Retina (tissue), 1 donor: Measurements from ENCODE around the gene KRT85.

Experiments used
- DNase-seq: peaks from one replicate; pipeline ENCODE4 v3.0.0-alpha.2; 2016

Gene KRT85

GRCh38 chr12:52364901-52365489 lies 2.3 kb downstream of the KRT85 start:
- DNase-seq: no peak

GRCh38 chr12:52364061-52364460 lies 3.2 kb downstream of the KRT85 start:
- no peak for DNase-seq

DNA sequence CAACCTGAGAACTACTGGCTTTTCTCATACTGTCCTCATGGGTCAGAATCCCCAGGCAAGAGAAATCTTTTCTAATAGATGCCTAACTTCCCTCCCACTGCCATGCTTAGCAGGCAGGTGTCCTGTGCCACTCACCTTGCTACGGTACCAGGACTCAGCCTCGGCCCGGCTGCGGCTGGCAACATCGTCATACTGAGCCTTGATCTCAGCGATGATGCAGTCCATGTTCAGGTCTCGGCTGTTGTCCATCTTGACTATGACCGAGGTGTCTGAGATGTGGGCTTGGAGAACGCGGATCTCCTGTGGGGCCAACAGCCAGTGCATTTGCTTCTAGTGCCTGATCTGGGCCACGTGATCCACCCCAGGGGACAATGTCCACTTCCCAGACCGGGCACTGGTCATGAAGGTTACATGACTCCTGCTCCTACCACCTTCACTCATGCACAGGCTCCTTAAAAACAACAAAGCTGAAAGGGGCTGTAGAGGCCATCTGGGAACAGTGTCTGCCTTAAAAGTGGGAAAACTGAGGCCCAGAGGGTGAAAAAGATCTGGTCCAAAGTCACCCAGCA lies 4.1 kb downstream of the KRT85 start:
- DNase-seq: no peak

DNA sequence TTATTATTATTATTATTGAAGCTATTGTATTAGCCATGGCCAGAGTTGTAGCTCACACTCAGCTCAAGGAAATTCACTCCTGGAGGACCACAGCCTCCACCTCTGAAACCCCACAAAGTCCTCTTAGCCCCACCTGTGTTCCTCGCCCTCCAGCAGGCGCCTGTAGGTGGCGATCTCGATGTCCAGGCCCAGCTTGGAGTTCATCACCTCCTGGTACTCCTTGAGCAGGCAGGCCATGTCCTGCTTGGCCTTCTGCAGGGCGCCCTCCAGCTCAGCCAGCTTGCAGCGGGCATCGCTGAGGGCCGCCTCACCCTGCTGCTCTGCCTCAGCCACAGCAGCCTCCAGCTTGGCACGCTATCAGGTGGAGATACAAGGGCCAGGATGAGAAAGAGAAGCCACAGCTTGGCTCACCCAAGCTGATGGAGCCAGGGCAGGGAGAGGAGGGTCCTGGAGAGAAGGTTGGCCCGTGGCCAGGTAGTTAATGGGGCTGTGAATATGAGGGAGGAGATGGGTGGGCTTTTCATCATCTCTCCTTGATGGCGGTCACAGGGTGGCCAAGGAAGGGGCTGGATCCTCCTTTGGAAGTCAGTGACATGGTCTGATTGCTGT lies 5.1 kb downstream of the KRT85 start:
- no peak for DNase-seq

DNA sequence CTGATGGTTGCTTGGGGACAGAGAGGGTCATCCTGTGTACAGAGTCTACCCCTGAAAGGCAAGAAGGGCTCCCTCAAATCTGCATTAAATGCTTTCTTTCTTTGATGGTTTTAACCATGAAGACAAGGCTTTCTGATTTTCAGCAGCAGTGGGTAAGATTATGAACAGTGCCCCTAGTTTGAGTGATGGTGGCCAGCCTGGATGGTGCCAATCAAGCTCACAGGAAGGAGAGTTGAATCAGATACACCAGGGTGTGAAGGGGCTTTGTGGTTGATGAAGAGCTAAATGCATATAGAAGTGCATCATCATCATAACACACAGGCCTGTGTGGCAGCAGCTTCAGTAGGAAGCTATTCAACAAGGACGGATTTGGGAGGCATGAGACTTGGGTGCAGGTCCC lies 5.7 kb downstream of the KRT85 start:
- no peak for DNase-seq

- DNase-seq: no peak
Measured at GRCh38 chr12:52360663-52361271, 6.5 kb downstream of the KRT85 start.

GRCh38 chr12:52360106-52360662 lies 7.1 kb downstream of the KRT85 start:
- DNase-seq: no peak

GRCh38 chr12:52359621-52360061 lies 7.6 kb downstream of the KRT85 start:
- no peak for DNase-seq

- DNase-seq: no peak
Measured at GRCh38 chr12:52358575-52359350, 8.5 kb downstream of the KRT85 start.

DNA sequence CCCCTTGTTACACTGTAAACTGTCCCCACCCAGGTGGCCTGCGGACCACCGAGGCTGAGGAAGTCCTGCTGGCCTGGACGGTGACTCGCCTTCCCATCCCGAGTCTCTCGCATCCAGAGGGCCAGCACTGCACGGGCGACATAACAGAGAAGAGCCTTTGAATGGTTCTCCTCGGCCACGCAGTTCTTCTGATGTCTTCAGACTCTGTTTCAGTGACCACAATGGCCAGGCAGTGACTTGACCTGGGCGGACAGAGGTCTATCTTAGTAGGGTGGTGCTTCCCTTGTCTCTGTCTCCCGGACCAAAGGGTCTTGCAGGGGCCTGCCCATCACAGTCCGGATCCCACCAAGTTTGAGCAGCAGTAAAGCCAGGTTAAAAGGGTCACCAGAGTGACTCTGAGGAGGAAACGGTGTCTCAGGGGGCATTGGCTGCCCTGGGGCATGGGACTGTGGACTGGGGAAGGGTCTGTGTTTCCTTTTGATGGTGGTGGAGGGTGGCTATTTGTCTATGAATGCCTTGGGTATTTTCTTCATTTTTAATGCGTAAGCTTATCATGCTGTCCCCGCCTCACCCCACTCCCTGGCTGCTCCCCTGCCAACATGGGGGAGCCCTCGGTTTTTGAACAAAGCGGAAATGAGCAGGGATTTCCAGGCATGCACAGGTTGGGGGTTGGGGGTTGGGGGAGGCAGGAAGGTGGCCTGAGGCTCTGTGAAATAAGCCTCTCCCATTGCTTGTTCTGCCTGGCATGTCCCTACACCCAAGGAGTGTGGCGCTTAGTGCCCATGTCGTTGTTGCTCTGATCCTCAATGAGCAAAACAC lies 10.3 kb downstream of the KRT85 start:
- DNase-seq: no peak

DNA sequence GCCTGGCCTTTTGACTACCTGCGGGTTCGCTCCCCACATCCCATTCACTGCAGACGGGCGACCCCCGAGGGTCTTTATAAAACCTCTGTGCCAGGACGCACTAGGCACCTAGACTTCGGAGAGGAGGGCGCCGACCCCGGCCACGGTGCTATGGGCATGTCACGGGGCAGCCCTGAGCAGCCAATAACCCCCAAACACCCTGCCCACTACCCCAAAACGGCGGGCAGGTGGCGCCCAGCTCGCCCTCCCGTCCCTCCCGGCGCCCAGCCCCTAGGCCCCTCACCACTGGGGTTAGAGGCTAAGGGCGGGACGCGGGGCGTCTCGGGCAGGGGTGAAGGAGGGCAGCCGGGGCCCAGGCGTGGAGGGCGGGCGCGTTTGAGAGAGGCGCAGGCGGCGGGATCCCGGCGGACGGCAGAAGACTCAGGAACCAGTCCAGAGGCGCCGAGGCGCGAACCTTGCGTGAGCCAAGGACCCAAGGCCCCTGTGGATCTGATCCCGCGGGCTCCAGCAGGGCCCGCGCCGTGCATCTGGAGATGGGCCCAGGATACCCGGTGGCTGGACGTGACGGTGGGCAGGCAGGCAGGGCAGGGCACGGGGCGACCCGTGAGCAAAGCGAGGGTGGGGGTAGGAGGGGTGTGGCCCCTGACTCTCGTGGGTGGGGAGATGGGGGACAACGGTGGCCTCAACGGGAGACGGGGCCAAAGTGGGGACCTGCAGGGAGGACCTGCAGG lies 11.1 kb downstream of the KRT85 start:
- no peak for DNase-seq

DNA sequence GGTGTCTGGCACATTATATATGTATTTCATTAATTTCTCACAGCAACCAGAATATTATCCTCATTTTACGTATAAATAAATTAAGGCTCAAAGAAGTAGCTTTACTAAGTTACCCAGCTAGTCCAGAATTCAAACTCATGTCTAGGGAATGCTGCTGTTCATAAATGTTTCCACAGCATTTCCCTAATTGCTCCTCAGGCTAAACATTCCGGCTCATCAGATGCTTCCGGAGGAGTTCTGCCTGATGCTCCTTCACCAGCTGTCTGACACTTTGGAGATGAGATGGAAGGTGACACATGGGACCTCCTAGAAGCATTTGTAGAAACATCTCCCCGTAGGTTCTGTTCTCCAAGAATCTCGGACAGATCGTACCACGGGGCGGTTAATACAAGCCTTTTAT lies 12.1 kb downstream of the KRT85 start:
- DNase-seq: no peak

- DNase-seq: no peak
Measured at GRCh38 chr12:52354200-52354599, 13.1 kb downstream of the KRT85 start.

DNA sequence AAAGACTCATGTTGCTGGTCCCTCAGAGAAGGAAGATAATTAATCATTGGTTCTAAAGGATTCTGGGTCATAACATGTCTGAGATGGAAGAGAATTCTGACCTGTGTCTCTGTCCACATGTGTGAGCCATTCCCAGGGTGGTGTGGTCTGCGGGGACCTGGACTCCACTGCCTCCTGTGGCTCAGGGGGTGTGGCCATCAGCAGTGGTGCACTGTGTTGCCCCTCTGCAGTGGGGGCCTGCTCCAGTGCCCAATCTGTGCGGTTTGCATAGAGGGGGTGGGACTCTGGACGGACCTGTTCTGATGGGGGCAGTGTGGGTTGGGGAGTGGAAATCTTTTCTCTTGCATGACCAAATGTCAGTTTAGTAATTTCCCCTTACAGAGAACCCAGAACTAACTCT lies 13.5 kb downstream of the KRT85 start:
- DNase-seq: no peak

GRCh38 chr12:52352951-52353350 lies 14.3 kb downstream of the KRT85 start:
- no peak for DNase-seq

DNA sequence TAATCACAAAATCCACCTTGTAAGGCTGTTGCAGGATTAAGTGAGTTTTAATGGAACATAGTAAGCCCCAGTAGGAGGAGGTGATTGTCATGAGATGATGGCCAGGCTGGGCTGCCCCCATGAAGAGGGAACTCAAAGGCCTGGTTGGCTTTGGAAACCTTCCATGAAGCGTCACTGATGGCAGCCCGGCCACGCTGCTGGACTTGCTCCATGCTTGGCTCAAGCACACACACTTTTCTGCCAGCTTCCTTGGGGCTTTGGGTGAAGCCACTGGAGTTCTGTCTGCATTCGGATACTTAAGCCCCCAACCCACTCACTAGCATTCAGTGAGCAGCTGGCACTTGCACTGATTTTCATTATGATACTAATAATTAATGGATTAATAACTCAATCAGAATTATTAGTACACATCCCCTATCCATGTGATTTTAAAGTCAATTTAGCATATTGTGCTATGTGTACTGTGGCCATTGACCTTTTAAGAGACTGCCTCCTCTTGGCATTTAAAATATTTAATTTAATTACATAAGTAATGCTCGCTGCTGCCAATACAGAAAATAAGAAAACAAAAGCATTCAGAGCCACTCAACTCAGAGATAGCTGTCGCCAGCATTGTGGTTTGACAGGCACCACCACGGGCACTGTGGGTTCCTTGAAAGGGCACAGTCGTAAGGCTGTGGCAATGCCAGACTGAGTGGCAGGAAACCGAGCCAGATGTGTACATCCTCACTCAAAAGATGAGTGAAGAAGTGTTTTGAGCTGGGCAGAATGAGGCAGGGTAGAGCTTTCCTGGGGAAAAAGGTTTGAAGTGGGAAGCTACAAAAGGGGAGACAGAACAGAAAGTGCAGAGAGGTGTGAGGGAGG lies 15.9 kb downstream of the KRT85 start:
- DNase-seq: no peak

DNA sequence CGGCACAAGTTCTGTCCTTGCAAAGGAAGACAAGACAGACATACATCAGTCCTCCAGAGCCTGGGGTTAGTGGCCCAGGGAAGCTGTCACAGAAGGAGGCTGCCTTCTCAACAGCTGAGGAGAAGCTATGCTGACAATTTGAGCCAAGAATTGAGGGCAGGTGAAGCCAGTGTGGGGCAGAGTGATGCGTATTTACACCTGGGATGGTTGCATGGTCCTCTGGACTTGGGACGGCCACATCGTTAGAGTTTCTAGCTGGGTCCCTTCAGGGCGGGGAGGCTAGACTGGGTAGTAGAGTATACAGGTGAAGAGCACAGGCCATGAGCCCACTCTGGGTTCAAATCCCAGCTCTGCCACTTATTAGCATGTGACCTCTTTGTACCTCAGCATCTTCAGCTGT lies 16.5 kb downstream of the KRT85 start:
- no peak for DNase-seq

DNA sequence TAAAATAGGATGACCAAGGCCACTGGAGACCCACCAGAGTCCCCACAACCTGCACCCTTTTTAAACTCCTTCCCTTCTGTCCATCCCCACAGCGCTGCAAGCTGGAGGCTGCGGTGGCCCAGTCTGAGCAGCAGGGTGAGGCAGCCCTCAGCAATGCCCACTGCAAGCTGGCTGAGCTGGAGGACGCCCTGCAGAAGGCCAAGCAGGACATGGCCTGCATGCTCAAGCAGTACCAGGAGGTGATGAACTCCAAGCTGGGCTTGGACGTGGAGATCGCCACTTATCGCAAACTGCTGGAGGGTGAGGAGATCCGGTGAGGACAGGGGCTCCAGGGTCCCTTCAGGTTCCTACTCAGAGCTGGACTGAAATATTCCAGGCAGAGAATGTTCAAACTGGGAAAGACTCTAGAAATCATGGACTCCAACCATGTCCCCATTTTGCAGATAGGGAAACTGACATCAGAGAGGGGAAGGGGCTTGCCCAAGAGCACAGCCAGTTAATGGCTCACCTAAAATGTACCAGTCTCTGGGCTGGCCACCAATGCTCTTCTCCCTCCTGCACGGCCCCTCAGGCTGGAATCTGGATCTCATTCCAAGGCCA lies 17.2 kb downstream of the KRT85 start:
- DNase-seq: no peak

- no peak for DNase-seq
Measured at GRCh38 chr12:52349196-52349595, 18.1 kb downstream of the KRT85 start.
